ENCODE data around the gene CAMTA1.

Gene CAMTA1

DNA sequence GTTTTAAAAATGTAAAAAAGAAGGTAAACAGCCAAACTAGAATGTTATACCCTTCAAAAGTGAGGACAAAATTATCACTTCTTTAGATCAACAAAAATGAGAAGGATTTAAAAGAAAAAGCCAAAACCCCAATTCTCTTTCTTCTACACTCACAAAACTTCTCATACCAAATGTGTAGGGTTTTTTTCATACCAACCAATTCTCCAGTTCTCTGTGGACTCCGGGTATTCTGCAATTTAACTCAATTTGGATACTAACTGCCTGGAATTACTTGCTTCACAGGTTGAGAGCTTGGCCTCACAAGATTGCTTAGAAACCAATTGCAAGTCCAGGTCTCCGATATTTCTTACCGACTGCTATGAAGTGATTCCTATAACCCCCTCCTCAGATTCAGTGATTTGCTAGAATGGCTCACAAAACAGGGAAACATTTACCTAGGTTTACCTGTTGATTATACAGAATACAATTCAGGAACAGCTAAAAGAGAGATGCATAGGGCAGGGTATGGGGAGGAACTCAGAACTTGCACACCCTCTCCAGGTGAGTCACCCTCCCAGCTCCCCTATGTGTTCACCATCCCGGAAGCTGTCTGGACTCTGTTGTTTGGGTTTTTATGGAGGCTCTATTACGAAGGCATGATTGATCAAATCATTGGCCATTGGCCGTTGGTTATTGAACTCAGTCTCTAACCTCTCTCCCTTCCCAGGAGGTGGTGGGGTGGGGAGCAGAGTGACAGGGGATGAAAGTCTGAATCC lies 67.1 kb downstream of the CAMTA1 start:
- no peak for DNase-seq

DNA sequence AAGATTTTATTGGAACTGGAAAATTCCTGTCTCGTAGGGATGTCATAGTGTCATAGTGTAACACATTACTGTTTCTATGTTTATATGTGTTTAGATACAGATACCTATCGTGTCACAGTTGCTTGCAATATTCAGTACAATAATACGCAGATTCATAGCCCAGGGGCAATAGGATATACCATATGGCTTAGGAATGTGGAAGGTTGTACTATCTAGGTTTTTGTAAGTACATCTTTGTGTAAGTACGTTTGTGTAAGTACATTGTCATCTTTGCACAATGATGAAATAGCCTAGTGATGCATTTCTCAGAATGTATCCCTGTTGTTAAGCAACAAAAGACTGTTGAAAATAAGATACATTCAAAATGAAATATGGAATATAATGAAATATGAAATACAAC lies 68.9 kb downstream of the CAMTA1 start:
- no peak for DNase-seq

GRCh38 chr1:6857831-6858230 lies 72.6 kb downstream of the CAMTA1 start:
- no peak for DNase-seq

DNA sequence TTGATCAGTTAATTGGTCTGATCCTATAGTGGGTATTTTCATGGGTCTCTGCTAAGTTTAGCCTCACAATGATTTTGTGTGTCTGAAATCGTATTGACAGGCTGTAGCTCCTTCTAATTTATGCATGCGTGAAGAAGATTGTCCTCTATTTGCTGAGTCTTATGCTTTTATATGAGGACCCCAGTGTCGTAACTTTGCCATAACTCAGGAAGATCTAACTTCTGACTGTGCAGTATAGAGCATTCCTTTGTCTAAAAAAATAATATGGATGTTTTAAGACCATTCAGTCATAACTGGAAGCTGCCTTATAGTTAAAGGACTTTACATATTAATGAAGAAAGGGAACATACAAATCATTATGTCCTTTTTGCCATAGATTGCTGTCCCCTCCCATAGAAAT lies 73.3 kb downstream of the CAMTA1 start:
- no peak for DNase-seq

- DNase-seq = no peak
Measured at GRCh38 chr1:6859415-6860343, 74.4 kb downstream of the CAMTA1 start.

DNA sequence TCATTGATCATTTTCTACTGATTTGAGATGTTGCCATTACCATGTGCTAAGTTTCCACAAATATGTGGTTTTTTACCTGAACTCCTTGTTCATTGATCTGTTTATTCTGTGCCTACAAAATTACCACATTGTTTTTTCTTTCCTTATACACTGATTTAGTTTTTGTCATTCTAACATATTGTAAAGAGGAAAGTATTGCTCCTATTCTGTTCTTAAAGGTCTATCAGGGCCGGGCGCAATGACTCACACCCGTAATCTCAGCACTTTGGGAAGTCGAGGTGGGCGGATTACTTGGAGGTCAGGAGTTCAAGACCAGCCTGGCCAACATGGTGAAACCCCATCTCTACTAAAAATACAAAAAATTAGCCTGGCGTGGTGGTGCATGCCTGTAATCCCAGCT lies 75.1 kb downstream of the CAMTA1 start:
- DNase-seq = no peak

GRCh38 chr1:6861075-6861724 lies 75.9 kb downstream of the CAMTA1 start:
- DNase-seq = no peak

DNA sequence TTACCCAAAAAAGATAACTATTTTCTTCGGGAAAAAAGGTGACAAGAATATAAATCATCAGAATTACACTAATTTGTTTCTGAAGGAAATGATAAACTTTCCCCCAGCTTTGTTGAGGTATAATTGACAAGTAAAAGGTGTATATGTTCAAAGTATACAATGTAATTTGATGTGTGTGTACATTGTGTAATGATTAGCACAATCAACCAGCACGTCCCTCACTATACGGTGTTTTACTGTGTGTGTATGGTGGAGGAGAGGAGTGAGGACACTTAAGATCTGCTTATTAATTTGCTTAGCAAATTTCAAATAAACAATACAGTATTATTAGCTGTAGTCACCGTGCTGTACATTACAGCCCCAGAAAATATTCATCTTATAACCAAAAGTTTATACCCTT lies 77.7 kb downstream of the CAMTA1 start:
- no peak for DNase-seq

DNA sequence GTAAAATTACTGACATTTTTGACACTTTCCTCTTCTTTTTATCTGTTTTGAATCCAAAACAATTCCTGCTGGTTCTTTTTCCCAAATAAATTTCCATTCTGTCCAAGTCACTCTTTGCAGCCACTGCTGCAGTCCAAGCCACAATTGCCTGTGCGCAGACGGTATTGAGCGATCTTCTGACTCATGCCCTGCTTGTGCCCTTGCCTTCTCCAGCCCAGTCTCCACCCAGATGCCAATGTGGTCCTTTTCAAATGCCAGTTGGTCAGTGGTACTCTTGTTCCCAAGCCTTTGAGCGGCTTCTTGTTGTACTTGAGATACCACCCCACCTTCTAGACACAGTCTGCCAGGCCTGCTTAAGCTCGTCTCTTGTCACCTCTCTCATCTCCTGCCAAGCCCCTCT lies 78.9 kb downstream of the CAMTA1 start:
- DNase-seq = no peak

- no peak for DNase-seq
Measured at GRCh38 chr1:6866825-6867224, 81.6 kb downstream of the CAMTA1 start.

DNA sequence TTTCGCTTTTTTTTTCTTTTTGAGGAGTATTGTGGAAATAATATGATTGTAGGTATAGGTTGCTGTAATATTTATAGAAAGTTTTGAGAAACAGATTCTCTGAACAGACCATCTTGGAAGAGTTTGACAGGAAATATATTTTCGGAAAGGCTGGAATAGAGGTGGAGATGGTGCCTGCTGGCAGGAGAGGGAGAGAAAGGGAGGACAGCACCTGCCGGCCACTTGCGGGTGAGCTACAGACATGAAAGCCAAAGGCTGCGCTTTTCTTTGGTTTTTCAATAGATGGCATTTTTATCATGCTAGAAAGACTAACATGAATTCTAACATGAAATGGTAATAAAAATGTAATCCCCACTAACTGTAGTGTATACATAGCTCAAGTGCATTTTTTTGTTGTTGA lies 82.1 kb downstream of the CAMTA1 start:
- DNase-seq = no peak

DNA sequence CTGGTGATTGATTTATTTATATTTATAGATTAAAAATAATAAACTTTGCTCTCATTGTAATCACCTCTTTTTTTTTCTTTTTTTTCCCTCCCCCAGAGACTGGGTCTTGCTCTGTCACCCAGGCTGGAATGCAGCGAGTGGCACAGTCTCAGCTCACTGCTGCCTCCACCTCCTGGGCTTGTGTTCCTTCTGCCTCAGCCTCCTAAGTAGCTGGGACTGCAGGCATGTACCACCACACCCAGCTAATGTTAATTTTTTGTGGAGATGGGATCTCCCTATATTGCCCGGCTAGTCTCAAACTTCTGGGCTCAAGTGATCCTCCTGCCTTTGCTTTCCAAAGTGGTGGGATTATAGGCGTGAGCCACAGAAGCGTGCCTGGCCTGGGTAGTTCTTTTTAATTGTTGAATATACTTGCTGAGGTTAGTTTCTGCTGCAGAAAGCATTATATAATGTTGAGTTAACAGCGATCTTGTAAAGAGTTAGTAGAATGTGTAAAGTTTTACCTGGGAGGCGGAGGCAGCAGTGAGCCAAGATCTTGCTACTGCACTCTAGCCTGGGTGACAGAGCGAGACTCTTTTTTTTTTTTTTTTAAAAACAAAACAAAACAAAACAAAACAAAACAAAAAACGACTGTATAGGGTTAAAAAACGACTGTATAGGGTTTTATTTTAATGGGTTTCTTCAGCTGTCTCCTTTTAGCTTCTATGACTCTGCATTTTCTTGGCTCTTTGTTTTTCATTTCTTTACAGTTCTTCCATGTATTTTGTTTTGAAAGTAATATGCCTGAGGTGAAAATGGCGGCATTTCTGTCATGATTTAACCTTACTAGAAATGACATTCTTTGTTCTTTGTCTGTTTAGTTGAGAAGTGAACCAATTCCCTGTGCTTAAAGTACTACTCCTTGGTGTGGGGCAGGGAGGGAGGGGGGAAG lies 82.7 kb downstream of the CAMTA1 start:
- no peak for DNase-seq

- peak in 1 of 2 donors; percentile 4 for DNase-seq
Measured at GRCh38 chr1:6868660-6869380, 83.6 kb downstream of the CAMTA1 start.

GRCh38 chr1:6869545-6869944 lies 84.3 kb downstream of the CAMTA1 start:
- no peak for DNase-seq

DNA sequence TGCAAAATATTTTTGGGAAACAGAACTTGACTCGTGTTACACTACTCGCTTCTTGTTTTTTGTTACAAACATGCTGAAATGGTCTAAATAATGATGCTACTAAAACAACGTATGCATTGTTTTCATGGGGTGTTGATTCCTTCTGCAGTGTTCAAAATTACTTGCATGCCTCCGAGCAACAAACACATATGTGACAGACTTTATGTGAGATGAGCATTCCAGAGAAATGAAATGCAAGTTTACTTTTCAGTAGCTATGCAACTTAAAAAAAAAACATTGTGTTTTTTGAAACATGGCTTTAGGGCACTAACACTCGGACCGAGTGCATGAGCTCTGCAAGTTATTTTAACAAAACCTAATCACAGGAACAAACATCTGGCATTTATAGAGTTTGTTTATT lies 84.8 kb downstream of the CAMTA1 start:
- no peak for DNase-seq

DNA sequence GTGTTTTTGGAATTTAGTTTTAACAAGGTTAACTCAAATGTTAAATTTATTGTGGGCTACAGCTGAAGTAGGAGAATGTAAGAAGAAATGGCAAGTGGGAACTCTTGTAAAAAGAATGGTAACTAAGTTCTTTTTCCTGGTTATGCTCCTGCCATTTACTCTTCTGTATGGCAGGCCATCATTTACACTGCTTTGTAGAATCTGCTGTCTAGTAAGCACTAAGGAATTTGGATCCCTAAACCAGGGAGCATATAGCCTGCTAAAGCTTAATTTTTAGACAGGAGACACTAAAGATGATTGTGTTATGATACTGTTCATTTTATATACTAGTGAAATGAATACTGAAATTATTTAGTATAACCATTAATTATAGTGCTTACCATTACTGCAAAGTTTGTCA lies 85.3 kb downstream of the CAMTA1 start:
- DNase-seq = no peak

GRCh38 chr1:6871300-6871972 lies 86.2 kb downstream of the CAMTA1 start:
- DNase-seq = no peak

DNA sequence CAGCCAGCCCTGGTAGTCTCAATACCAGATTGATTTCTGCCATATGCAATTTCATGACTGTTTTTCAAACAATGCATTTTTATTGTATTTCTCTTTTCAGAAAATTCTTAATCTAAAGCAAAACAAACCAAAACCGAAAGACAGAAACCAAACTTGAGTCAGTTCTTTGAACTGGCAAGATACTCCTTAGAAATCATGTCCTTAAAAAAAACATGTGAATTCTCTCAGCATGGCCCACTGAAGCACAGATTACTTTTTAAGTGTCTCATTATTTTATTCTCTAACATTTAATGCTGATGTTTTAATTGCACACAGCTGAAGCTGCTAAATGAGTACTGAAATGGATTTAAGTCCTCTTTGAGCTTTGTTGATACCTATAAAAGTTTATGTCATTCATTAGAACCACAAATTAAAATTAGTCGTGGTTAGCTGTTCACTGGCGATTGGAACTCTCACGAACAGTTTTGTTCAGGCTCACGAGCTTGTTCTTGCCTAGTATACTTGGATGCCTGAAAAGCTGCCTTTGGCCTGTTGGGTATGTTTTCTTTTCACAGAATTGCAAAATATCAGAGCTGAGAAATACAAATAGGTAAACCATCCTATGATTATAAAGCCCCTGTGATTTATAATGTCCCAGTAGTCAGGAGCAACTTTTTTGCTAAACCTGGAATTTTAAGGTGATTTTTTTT lies 87.5 kb downstream of the CAMTA1 start:
- no peak for DNase-seq

GRCh38 chr1:6873298-6874015 lies 88.2 kb downstream of the CAMTA1 start:
- DNase-seq = no peak

DNA sequence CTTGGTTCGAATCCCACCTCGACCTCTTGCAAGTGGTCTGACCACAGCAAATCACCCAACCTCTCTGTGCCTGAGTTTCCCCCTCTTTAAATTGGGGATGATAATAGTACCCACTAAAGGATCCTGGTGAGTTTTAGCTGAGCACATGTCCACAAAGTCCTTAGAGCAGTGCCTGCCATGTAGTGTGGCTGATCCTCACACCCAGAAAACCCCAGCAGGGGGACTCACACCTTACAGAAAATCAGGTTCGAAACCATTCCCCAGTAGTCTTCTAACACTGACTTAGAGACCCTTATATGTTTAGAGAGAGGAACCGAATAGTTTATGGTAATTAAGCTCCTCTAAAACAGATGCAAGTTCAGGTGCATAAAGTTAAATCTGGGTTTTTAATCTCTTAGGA lies 89.0 kb downstream of the CAMTA1 start:
- no peak for DNase-seq

All from bone marrow (tissue), 2 donors.